PC-9 (cell line): ENCODE data around the gene LDB1. TPM values are rescaled to one million over a fixed set of nuclear protein-coding genes. Genes with fewer than 3 reads are reported as not detected.

Experiments
- BruUV-seq: library from RNA; stranded (reverse); fragments of 400-500 nt; replicated peaks from 2 replicates; lab custom pipeline; 2021; lab: Mats Ljungman, UMichigan
- CTCF ChIA-PET: fragments of 300-600 bp; sonication (Branson Sonifier 250); formaldehyde crosslinking; loops from one replicate; lab custom pipeline; 2022; ENCODE audit warnings: antibody characterized with exemption; lab: Charles Lee
- POLR2A ChIA-PET: fragments of 300-600 bp; sonication (Branson Sonifier 250); formaldehyde crosslinking; loops from one replicate; lab custom pipeline; 2022; ENCODE audit warnings: antibody characterized with exemption; ENCODE audit not compliant: unreplicated experiment; lab: Charles Lee
- DNase-seq, 2 experiments: peaks; one replicate each; pipeline versions ENCODE4 v3.0.0 to v3.0.0-alpha.2; 2015 to 2022; ENCODE audit warnings: mixed read lengths in 1 of 2
- H2AFZ ChIP-seq: fragments of 200-600 bp; sonication (generic); 2 replicates; pipeline ENCODE4 v1.8.1; 2017; ENCODE audit warnings: antibody characterized with exemption
- H3F3A ChIP-seq: fragments of 200-600 bp; sonication (generic); 2 replicates; pipeline ENCODE4 v1.8.1; 2017; ENCODE audit warnings: antibody characterized with exemption, mild to moderate bottlenecking, low read depth; ENCODE audit not compliant: insufficient read depth
- H3K27ac ChIP-seq: fragments of 200-600 bp; sonication (generic); 2 replicates; pipeline ENCODE4 v1.6.1; 2016; ENCODE audit warnings: mixed run types
- H3K27me3 ChIP-seq: fragments of 200-600 bp; sonication (generic); 2 replicates; pipeline ENCODE4 v1.6.1; 2016; ENCODE audit warnings: low read depth, mixed run types; ENCODE audit not compliant: insufficient read depth
- H3K36me3 ChIP-seq: fragments of 200-600 bp; sonication (generic); 2 replicates; pipeline ENCODE4 v1.6.1; 2016; ENCODE audit warnings: low read depth, mixed run types
- H3K4me1 ChIP-seq: fragments of 200-600 bp; sonication (generic); replicated peaks from 2 replicates; pipeline ENCODE4 v1.6.1; 2016; ENCODE audit warnings: mixed run types; ENCODE audit not compliant: insufficient read depth
- H3K4me2 ChIP-seq: fragments of 200-600 bp; sonication (generic); 2 replicates; pipeline ENCODE4 v1.6.1; 2017; ENCODE audit warnings: mixed run types
- H3K4me3 ChIP-seq: fragments of 200-600 bp; sonication (generic); 2 replicates; pipeline ENCODE4 v1.6.1; 2016; ENCODE audit warnings: mixed run types
- H3K79me2 ChIP-seq: fragments of 200-600 bp; sonication (generic); 2 replicates; pipeline ENCODE4 v1.6.1; 2017; ENCODE audit warnings: low read depth, mixed run types
- H3K9me2 ChIP-seq: fragments of 200-600 bp; sonication (generic); 2 replicates; pipeline ENCODE4 v1.8.1; 2017; ENCODE audit warnings: mild to moderate bottlenecking; ENCODE audit not compliant: insufficient read depth
- H3K9me3 ChIP-seq: fragments of 200-600 bp; sonication (generic); 2 replicates; pipeline ENCODE4 v1.8.1; 2016; ENCODE audit warnings: low read depth; ENCODE audit not compliant: insufficient read depth
- H4K20me1 ChIP-seq: fragments of 200-600 bp; sonication (generic); 2 replicates; pipeline ENCODE4 v1.8.1; 2017; ENCODE audit not compliant: insufficient read depth
- CTCF ChIP-seq: fragments of 200-600 bp; sonication (generic); conservative IDR thresholded peaks from 2 replicates; pipeline ENCODE4 v1.6.1; 2017; ENCODE audit warnings: mixed run types, antibody characterized with exemption, mild to moderate bottlenecking, moderate library complexity
- EZH2 ChIP-seq: fragments of 200-600 bp; sonication (generic); IDR thresholded peaks from 2 replicates; pipeline ENCODE4 v1.8.0; 2017; ENCODE audit warnings: antibody characterized with exemption, low read depth
- intact Hi-C: fragments of 100-400 bp; cut with micrococcal nuclease; formaldehyde crosslinking; loops from one replicate; pipeline ENCODE4 v1.10.0; 2022; ENCODE audit not compliant: unreplicated experiment
- total RNA-seq: library from RNA; stranded (reverse); gene quantifications from 2 replicates; pipeline ENCODE4 v1.2.3, GENCODE V29; 2021

LDB1 gene
- total RNA-seq, 1 experiment from 2014 or later, result 38.5 TPM

- Histone ChIP-seq H2AFZ (peak overlapping the region; percentile 77; the same call in 1 of the 2 replicates), H3K36me3 (no peaks in the 10 kb centered on the region; the same call in 1 of the 2 replicates), H3K9me2 (no peaks in the 10 kb centered on the region), H3K27ac (no peak overlapping the region), H3K4me2 (peak overlapping the region; percentile 85; the same call in 1 of the 2 replicates), H3K79me2 (peaks cover 37% of the 10 kb centered on the region), H3K27me3 (no peaks in the 10 kb centered on the region), H3F3A (peaks cover 13% of the 10 kb centered on the region), H3K4me3 (no peak overlapping the region), H4K20me1 (peaks cover 26% of the 10 kb centered on the region), H3K9me3 (no peaks in the 10 kb centered on the region), H3K4me1 (peaks cover 30% of the 10 kb centered on the region)
- CTCF ChIA-PET, result interaction anchor here (0.7 kb wide), 1 partner anchor 54 kb away, joined by 8 read pairs; no protein-coding TSS in a partner anchor
- TF ChIP-seq CTCF (no peak), EZH2 (no peak)
- DNase-seq, result peak in 1 of 2 experiments; percentile 54
- BruUV-seq, result no TSS peak
- intact Hi-C loops, result loop anchor here (1.0 to 2.0 kb wide), 3 partner anchors 15 to 291 kb away; partner anchors contain the start of gene NOLC1
- POLR2A ChIA-PET, result interaction anchor here (0.7 kb wide), 1 partner anchor 19 kb away, joined by 11 read pairs; no protein-coding TSS in a partner anchor
Measured at GRCh38 chr10:102131286-102132170, 11.4 kb upstream of the LDB1 start.

- Histone ChIP-seq H3K4me2 (no peak overlapping the region), H3K79me2 (no peaks in the 10 kb centered on the region), H3F3A (0 out of 2 replicates have a peak, but pooled peaks cover 4% of the 10 kb centered on the region), H3K9me2 (no peaks in the 10 kb centered on the region), H4K20me1 (no peaks in the 10 kb centered on the region), H3K27ac (no peak overlapping the region), H3K27me3 (no peaks in the 10 kb centered on the region), H2AFZ (no peak overlapping the region), H3K9me3 (no peaks in the 10 kb centered on the region), H3K36me3 (no peaks in the 10 kb centered on the region), H3K4me3 (no peak overlapping the region), H3K4me1 (peaks cover 7% of the 10 kb centered on the region; the same call in 1 of the 2 replicates)
- ChIA-PET CTCF (no interaction called here), POLR2A (interaction anchor here (0.6 kb wide), 1 partner anchor 9 kb away, joined by 4 read pairs; no protein-coding TSS in a partner anchor)
- DNase-seq, result no peak
- intact Hi-C loops, result no loop called here
- BruUV-seq, result no TSS peak
- no peak for TF ChIP-seq CTCF
- no peak for TF ChIP-seq EZH2
Measured at GRCh38 chr10:102123223-102123622, 3.1 kb upstream of the LDB1 start.

GRCh38 chr10:102122450-102122849 lies 2.3 kb upstream of the LDB1 start:
- H3K79me2 ChIP-seq, result no peaks in the 10 kb centered on the region
- no peak overlapping the region for H2AFZ ChIP-seq
- H3K9me2 ChIP-seq, result no peaks in the 10 kb centered on the region
- ChIA-PET CTCF (interaction anchor here (0.6 kb wide), 1 partner anchor 300 kb away, joined by 7 read pairs; no protein-coding TSS in a partner anchor), POLR2A (interaction anchor here (0.6 kb wide), 1 partner anchor 10 kb away, joined by 3 read pairs; no protein-coding TSS in a partner anchor)
- TF ChIP-seq CTCF, result no peak
- no peak for TF ChIP-seq EZH2
- H3F3A ChIP-seq, result 0 out of 2 replicates have a peak, but pooled peaks cover under 1% of the 10 kb centered on the region
- no peaks in the 10 kb centered on the region for H4K20me1 ChIP-seq
- H3K27me3 ChIP-seq, result no peaks in the 10 kb centered on the region
- H3K36me3 ChIP-seq, result no peaks in the 10 kb centered on the region
- no peak overlapping the region for H3K4me3 ChIP-seq
- H3K4me2 ChIP-seq, result no peak overlapping the region
- no peak overlapping the region for H3K27ac ChIP-seq
- DNase-seq, result no peak
- no TSS peak for BruUV-seq
- no peaks in the 10 kb centered on the region for H3K9me3 ChIP-seq
- peaks cover under 1% of the 10 kb centered on the region; the same call in 1 of the 2 replicates for H3K4me1 ChIP-seq
- intact Hi-C loops, result no loop called here
